ENCODE results near the gene EFCAB6. TPM values are rescaled to one million over a fixed set of nuclear protein-coding genes. Genes with fewer than 3 reads are reported as not detected.

EFCAB6 gene
- total RNA-seq, 1 donor from 2014 or later, result 8.6 TPM

GRCh38 chr22:43829904-43830851, 18.1 kb upstream of the EFCAB6 start:
- Histone ChIP-seq H3K4me3 (no peak overlapping the region), H3K36me3 (no peaks in the 10 kb centered on the region), H3K9me3 (no peaks in the 10 kb centered on the region), H3K27ac (peak overlapping the region in 1 of 2 donors; percentile 57), H3K4me1 (peaks cover 0 to 2% of the 10 kb centered on the region in 2 donors), H3K27me3 (no peaks in the 10 kb centered on the region)
- intact Hi-C loops (cut with DNase I), result no loop called here
- DNase-seq (ENCODE audit: low spot score in 2 of 2), result peak in 1 of 2 donors; percentile 75
- no peak for TF ChIP-seq CTCF (IDR thresholded peaks at IDR 0.05)

GRCh38 chr22:43828998-43829782, 17.1 kb upstream of the EFCAB6 start:
- intact Hi-C loops (cut with DNase I), result no loop called here
- H3K4me3 ChIP-seq, result no peak overlapping the region
- no peaks in the 10 kb centered on the region for H3K27me3 ChIP-seq
- TF ChIP-seq CTCF (IDR thresholded peaks at IDR 0.05), result no peak
- no peaks in the 10 kb centered on the region for H3K9me3 ChIP-seq
- no peaks in the 10 kb centered on the region for H3K36me3 ChIP-seq
- peak in 1 of 2 donors; percentile 80 for DNase-seq (ENCODE audit: low spot score in 2 of 2)
- H3K4me1 ChIP-seq, result peaks cover 0 to 2% of the 10 kb centered on the region in 2 donors
- peak overlapping the region in 1 of 2 donors; percentile 57 for H3K27ac ChIP-seq

- no peak overlapping the region for H3K4me3 ChIP-seq
- intact Hi-C loops (cut with DNase I), result no loop called here
Measured at GRCh38 chr22:43828725-43828997, 16.6 kb upstream of the EFCAB6 start.

GRCh38 chr22:43827926-43828724, 16.0 kb upstream of the EFCAB6 start:
- Histone ChIP-seq H3K9me3 (no peaks in the 10 kb centered on the region), H3K4me3 (no peak overlapping the region), H3K36me3 (no peaks in the 10 kb centered on the region), H3K4me1 (peaks cover 0 to 2% of the 10 kb centered on the region in 2 donors), H3K27me3 (no peaks in the 10 kb centered on the region), H3K27ac (peak overlapping the region in 1 of 2 donors; percentile 18)
- peak in 1 of 2 donors; percentile 51 for DNase-seq (ENCODE audit: low spot score in 2 of 2)
- intact Hi-C loops (cut with DNase I), result loop anchor here (2.0 kb wide), 1 partner anchor 439 kb away; no protein-coding TSS in a partner anchor
- no peak for TF ChIP-seq CTCF (IDR thresholded peaks at IDR 0.05)

More at GRCh38 chr22:43828725-43828997, 16.6 kb upstream of the EFCAB6 start:
- Histone ChIP-seq H3K27ac (peak overlapping the region in 1 of 2 donors; percentile 18), H3K36me3 (no peaks in the 10 kb centered on the region), H3K9me3 (no peaks in the 10 kb centered on the region), H3K4me1 (peaks cover 0 to 2% of the 10 kb centered on the region in 2 donors), H3K27me3 (no peaks in the 10 kb centered on the region)
- TF ChIP-seq CTCF (IDR thresholded peaks at IDR 0.05), result no peak
- DNase-seq (ENCODE audit: low spot score in 2 of 2), result no peak
